WTC11 (cell line): ENCODE results near the gene DOCK8. TPM values are rescaled to one million over a fixed set of nuclear protein-coding genes. Genes with fewer than 3 reads are reported as not detected.

ENCODE experiments used
- ATAC-seq: fragments of 200-7000 bp; cut with Tn5 transposase; 2 replicates; pipeline ENCODE4 v1.10.0; 2021; ENCODE audit warnings: mild to moderate bottlenecking, moderate library complexity
- CTCF ChIA-PET: fragments of 300-600 bp; sonication (Branson Sonifier 250); formaldehyde crosslinking; loops from one replicate; lab custom pipeline; 2021; ENCODE audit warnings: antibody characterized with exemption; lab: Charles Lee
- POLR2A ChIA-PET: fragments of 350-600 bp; sonication (Branson Sonifier 250); formaldehyde crosslinking; loops from one replicate; lab custom pipeline; 2021; ENCODE audit warnings: antibody characterized with exemption; lab: Charles Lee
- DNase-seq: peaks from one replicate; pipeline ENCODE4 v3.0.0; 2021; ENCODE audit warnings: low spot score
- H3K27ac Mint-ChIP-seq: 2 replicates; pipeline ENCODE4 v1.8.0; 2021; ENCODE audit warnings: mixed read lengths
- H3K27me3 Mint-ChIP-seq: 2 replicates; pipeline ENCODE4 v1.8.0; 2021; ENCODE audit warnings: low read depth, mild to moderate bottlenecking, moderate library complexity, mixed read lengths
- H3K36me3 Mint-ChIP-seq: 2 replicates; pipeline ENCODE4 v1.8.0; 2021; ENCODE audit warnings: mixed read lengths
- H3K4me1 Mint-ChIP-seq: 2 replicates; pipeline ENCODE4 v1.8.0; 2022; ENCODE audit warnings: mixed read lengths
- H3K4me3 Mint-ChIP-seq: 2 replicates; pipeline ENCODE4 v1.8.0; 2021; ENCODE audit warnings: mild to moderate bottlenecking, moderate library complexity, mixed read lengths
- H3K9me3 Mint-ChIP-seq: 2 replicates; pipeline ENCODE4 v1.8.0; 2021; ENCODE audit warnings: mixed read lengths
- AR ChIP-seq: fragments of 250-450 bp; sonication (Bioruptor Pico); IDR thresholded peaks from 2 replicates; pipeline ENCODE4 v1.9.0; 2021; ENCODE audit warnings: mild to moderate bottlenecking
- CTCF ChIP-seq: fragments of 200-600 bp; IDR thresholded peaks from 2 replicates; pipeline ENCODE4 v1.8.0; 2022; ENCODE audit warnings: antibody characterized with exemption
- GRHL2 ChIP-seq: fragments of 250-450 bp; sonication (Bioruptor Pico); IDR thresholded peaks from 2 replicates; pipeline ENCODE4 v1.8.0; 2022; ENCODE audit warnings: mild to moderate bottlenecking, moderate library complexity; ENCODE audit not compliant: insufficient replicate concordance, severe bottlenecking
- HMGXB4 ChIP-seq: sonication (generic); formaldehyde crosslinking; IDR thresholded peaks from 2 replicates; pipeline ENCODE4 v1.8.1; 2023; ENCODE audit warnings: mild to moderate bottlenecking, moderate library complexity, missing genetic modification reagents
- KAT7 ChIP-seq: sonication (generic); formaldehyde crosslinking; IDR thresholded peaks from 2 replicates; pipeline ENCODE4 v1.8.1; 2023; ENCODE audit warnings: missing genetic modification reagents, mild to moderate bottlenecking, borderline replicate concordance
- MLX ChIP-seq: sonication (generic); formaldehyde crosslinking; IDR thresholded peaks from 2 replicates; pipeline ENCODE4 v1.8.1; 2023; ENCODE audit warnings: mild to moderate bottlenecking, missing genetic modification reagents, moderate library complexity
- MYBL2 ChIP-seq: sonication (generic); formaldehyde crosslinking; IDR thresholded peaks from 2 replicates; pipeline ENCODE4 v1.8.1; 2023; ENCODE audit warnings: mild to moderate bottlenecking, moderate library complexity, missing genetic modification reagents
- NR1H2 ChIP-seq: sonication (generic); formaldehyde crosslinking; IDR thresholded peaks from 2 replicates; pipeline ENCODE4 v1.9.0; 2021; ENCODE audit warnings: mild to moderate bottlenecking, moderate library complexity, missing genetic modification reagents
- SOX15 ChIP-seq: fragments of 250-450 bp; sonication (Bioruptor Pico); IDR thresholded peaks from 2 replicates; pipeline ENCODE4 v1.9.0; 2021; ENCODE audit warnings: mild to moderate bottlenecking
- TCF7 ChIP-seq: sonication (generic); formaldehyde crosslinking; IDR thresholded peaks from 2 replicates; pipeline ENCODE4 v1.8.0; 2022; ENCODE audit warnings: mild to moderate bottlenecking, low read depth, missing genetic modification reagents, moderate library complexity
- ZBTB43 ChIP-seq: sonication (generic); formaldehyde crosslinking; IDR thresholded peaks from 2 replicates; pipeline ENCODE4 v1.8.1; 2023; ENCODE audit warnings: mild to moderate bottlenecking, missing genetic modification reagents
- ZNF416 ChIP-seq: fragments of 250-450 bp; sonication (Bioruptor Pico); IDR thresholded peaks from 2 replicates; pipeline ENCODE4 v1.9.0; 2021; ENCODE audit warnings: mild to moderate bottlenecking, inconsistent platforms
- ZNF512 ChIP-seq: sonication (generic); formaldehyde crosslinking; IDR thresholded peaks from 2 replicates; pipeline ENCODE4 v1.8.1; 2022; ENCODE audit warnings: missing genetic modification reagents, borderline replicate concordance
- ZNF671 ChIP-seq: fragments of 250-450 bp; sonication (Bioruptor Pico); IDR thresholded peaks from 2 replicates; pipeline ENCODE4 v1.8.0; 2021; ENCODE audit warnings: mild to moderate bottlenecking
- ZSCAN18 ChIP-seq: fragments of 250-450 bp; sonication (Bioruptor Pico); IDR thresholded peaks from 2 replicates; pipeline ENCODE4 v2.1.2; 2022; ENCODE audit warnings: mild to moderate bottlenecking, moderate library complexity
- total RNA-seq: library from RNA; stranded (reverse); gene quantifications from 3 replicates; pipeline ENCODE4 v1.2.3, GENCODE V29; 2021

The DOCK8 gene
- total RNA-seq, 1 experiment from 2014 or later, result 3.2 TPM

- TF ChIP-seq ZBTB43 (CRISPR knock-in tag) (no peak), GRHL2 (CRISPR knock-in tag) (no peak), AR (CRISPR knock-in tag) (no peak)
These were observed 245.1 kb downstream of the DOCK8 start (continued) for GRCh38 chr9:459491-460444.

GRCh38 chr9:462121-462520, 247.5 kb downstream of the DOCK8 start:
- Mint-ChIP-seq H3K4me3 (no peak overlapping the region), H3K9me3 (no peaks in the 10 kb centered on the region; the same call in 1 of the 2 replicates), H3K36me3 (no peaks in the 10 kb centered on the region), H3K27me3 (0 out of 2 replicates have a peak, but pooled peaks cover 2% of the 10 kb centered on the region), H3K4me1 (peaks cover 11% of the 10 kb centered on the region; the same call in 1 of the 2 replicates)
- no peak for DNase-seq
- ATAC-seq, result no peak
- ChIA-PET POLR2A (no interaction called here), CTCF (no interaction called here)
- TF ChIP-seq SOX15 (CRISPR knock-in tag), result no peak
- TF ChIP-seq MYBL2 (CRISPR knock-in tag), result no peak
- no peak for TF ChIP-seq ZNF512
- TF ChIP-seq CTCF, result no peak
- no peak for TF ChIP-seq TCF7 (CRISPR knock-in tag)
- no peak for TF ChIP-seq HMGXB4 (CRISPR knock-in tag)
- no peak for TF ChIP-seq KAT7
- TF ChIP-seq ZNF416 (CRISPR knock-in tag), result no peak
- TF ChIP-seq NR1H2 (CRISPR knock-in tag), result no peak
- TF ChIP-seq, all 79 proteins: peak for 0
- H3K27ac Mint-ChIP-seq, result no peak overlapping the region

- Mint-ChIP-seq H3K9me3 (no peaks in the 10 kb centered on the region; the same call in 1 of the 2 replicates), H3K4me3 (no peak overlapping the region), H3K27me3 (0 out of 2 replicates have a peak, but pooled peaks cover 2% of the 10 kb centered on the region), H3K36me3 (no peaks in the 10 kb centered on the region), H3K4me1 (peaks cover 11% of the 10 kb centered on the region; the same call in 1 of the 2 replicates), H3K27ac (no peak overlapping the region)
- no peak for DNase-seq
- CTCF ChIA-PET, result interaction anchor here (0.8 kb wide), 1 partner anchor 80 kb away, joined by 3 read pairs; no protein-coding TSS in a partner anchor
- POLR2A ChIA-PET, result no interaction called here
- ATAC-seq, result no peak
- TF ChIP-seq ZNF671 (no peak), TCF7 (CRISPR knock-in tag) (no peak), MLX (no peak), CTCF (no peak), ZSCAN18 (no peak)
These were observed 247.9 kb downstream of the DOCK8 start for GRCh38 chr9:462606-463005.
